HepG2 (cell line): Measurements from ENCODE around the gene PSPH. TPM values are rescaled to one million over a fixed set of nuclear protein-coding genes. Genes with fewer than 3 reads are reported as not detected.
A peak's percentile ranks its signal among the peaks of the same experiment; 100 is the strongest.

Experiments
- CCDC6 ChIP-seq: sonication (generic); formaldehyde crosslinking; IDR thresholded peaks from 2 replicates; pipeline ENCODE4 v1.8.1; 2022; ENCODE audit warnings: mild to moderate bottlenecking, missing genetic modification reagents, moderate library complexity
- ELF3 ChIP-seq: IDR thresholded peaks from 2 replicates; pipeline ENCODE4 v1.6.1; 2016; ENCODE audit warnings: missing genetic modification reagents, missing compliant biosample characterization
- FOXK1 ChIP-seq: sonication (generic); formaldehyde crosslinking; IDR thresholded peaks from 2 replicates; pipeline ENCODE4 v1.4.0; 2020; ENCODE audit warnings: low read depth, missing genetic modification reagents, borderline replicate concordance
- HNF4A ChIP-seq: sonication (generic); formaldehyde crosslinking; IDR thresholded peaks from 2 replicates; pipeline ENCODE4 v1.4.0; 2020; ENCODE audit warnings: missing genetic modification reagents
- IRX3 ChIP-seq: sonication (generic); formaldehyde crosslinking; IDR thresholded peaks from 2 replicates; pipeline ENCODE4 v1.8.1; 2023; ENCODE audit warnings: mild to moderate bottlenecking, low read depth, missing genetic modification reagents, borderline replicate concordance
- MIXL1 ChIP-seq: IDR thresholded peaks from 2 replicates; pipeline ENCODE4 v1.6.1; 2016
- PHF20 ChIP-seq: sonication (generic); formaldehyde crosslinking; IDR thresholded peaks from 2 replicates; pipeline ENCODE4 v1.5.0; 2020; ENCODE audit warnings: mild to moderate bottlenecking, missing genetic modification reagents
- POGZ ChIP-seq: sonication (generic); formaldehyde crosslinking; IDR thresholded peaks from 2 replicates; pipeline ENCODE4 v1.4.0; 2020; ENCODE audit warnings: mild to moderate bottlenecking, missing genetic modification reagents
- SNAI1 ChIP-seq: sonication (generic); formaldehyde crosslinking; IDR thresholded peaks from 2 replicates; pipeline ENCODE4 v1.5.0; 2020; ENCODE audit warnings: mild to moderate bottlenecking, missing genetic modification reagents, borderline replicate concordance
- SNAPC2 ChIP-seq: sonication (generic); formaldehyde crosslinking; IDR thresholded peaks from 2 replicates; pipeline ENCODE4 v1.8.1; 2022; ENCODE audit warnings: mild to moderate bottlenecking, missing genetic modification reagents
- TAF15 ChIP-seq: fragments of 200-400 bp; formaldehyde crosslinking; IDR thresholded peaks from one replicate; pipeline ENCODE4 v1.6.1; 2018; ENCODE audit warnings: mild to moderate bottlenecking, low read depth, low read length; ENCODE audit not compliant: poor library complexity, severe bottlenecking
- TSC22D2 ChIP-seq: sonication (generic); formaldehyde crosslinking; IDR thresholded peaks from 2 replicates; pipeline ENCODE4 v1.5.1; 2020; ENCODE audit warnings: missing genetic modification reagents, mild to moderate bottlenecking, borderline replicate concordance
- ZMYM3 ChIP-seq: sonication (generic); formaldehyde crosslinking; IDR thresholded peaks from 2 replicates; pipeline ENCODE4 v1.5.1; 2020; ENCODE audit warnings: mild to moderate bottlenecking, missing genetic modification reagents
- ZNF264 ChIP-seq: sonication (generic); formaldehyde crosslinking; IDR thresholded peaks from 2 replicates; pipeline ENCODE4 v1.4.0; 2020; ENCODE audit warnings: missing genetic modification reagents
- ZNF367 ChIP-seq: sonication (generic); formaldehyde crosslinking; IDR thresholded peaks from 2 replicates; pipeline ENCODE4 v1.4.0; 2020; ENCODE audit warnings: missing genetic modification reagents, borderline replicate concordance
- ZNF605 ChIP-seq: sonication (generic); formaldehyde crosslinking; IDR thresholded peaks from 2 replicates; pipeline ENCODE4 v1.8.0; 2022; ENCODE audit warnings: mild to moderate bottlenecking, missing genetic modification reagents
- polyA plus RNA-seq, 8 experiments: library from polyadenylated mRNA; depleted of rRNA in 3 of 8; stranded (reverse) in 7 of 8; unstranded in 1 of 8; fragments of >200 nt; fragmentation: Illumina TruSeq in 4 of 8; extraction: Trizol in 4 of 8; gene quantifications; 2 replicates each; pipeline versions ENCODE4 v1.2.1 to v1.2.3, GENCODE V29; 2011 to 2016; ENCODE audit warnings: low read depth in 4 of 8, missing spikeins in 1 of 8, mixed read lengths in 1 of 8; ENCODE audit not compliant: insufficient read depth in 1 of 8
- total RNA-seq, 5 experiments: library from RNA; depleted of rRNA; stranded (reverse); fragments of >200 nt; fragmentation: Illumina TruSeq; extraction: Trizol; gene quantifications; 2 replicates each; pipeline ENCODE4 v1.2.3, GENCODE V29; 2016; ENCODE audit warnings: low read depth in 1 of 5
- TF ChIP-seq, protein P1 (sequence below): sonication (generic); formaldehyde crosslinking; IDR thresholded peaks from 2 replicates; pipeline ENCODE4 v1.4.0; 2020; ENCODE audit warnings: mild to moderate bottlenecking, low read depth, missing genetic modification reagents
- TF ChIP-seq, protein P2 (sequence below): sonication (generic); formaldehyde crosslinking; IDR thresholded peaks from 2 replicates; pipeline ENCODE4 v1.4.0; 2020; ENCODE audit warnings: mild to moderate bottlenecking, missing genetic modification reagents
- TF ChIP-seq, protein P3 (sequence below): sonication (generic); formaldehyde crosslinking; IDR thresholded peaks from 2 replicates; pipeline ENCODE4 v1.5.0; 2020; ENCODE audit warnings: missing genetic modification reagents
- TF ChIP-seq, protein P4 (sequence below): IDR thresholded peaks from 2 replicates; pipeline ENCODE4 v1.6.1; 2016; ENCODE audit warnings: missing compliant biosample characterization, missing genetic modification reagents, borderline replicate concordance
- TF ChIP-seq, protein P5 (sequence below): sonication (generic); formaldehyde crosslinking; IDR thresholded peaks from 2 replicates; pipeline ENCODE4 v1.9.0; 2021; ENCODE audit warnings: missing genetic modification reagents, mild to moderate bottlenecking, borderline replicate concordance

PSPH gene
- total and polyA plus RNA-seq, 2 of the 13 experiments (the other 11 are each of a cell fraction or from before 2014, with no cell fraction given) = 85.5 to 124 TPM

DNA sequence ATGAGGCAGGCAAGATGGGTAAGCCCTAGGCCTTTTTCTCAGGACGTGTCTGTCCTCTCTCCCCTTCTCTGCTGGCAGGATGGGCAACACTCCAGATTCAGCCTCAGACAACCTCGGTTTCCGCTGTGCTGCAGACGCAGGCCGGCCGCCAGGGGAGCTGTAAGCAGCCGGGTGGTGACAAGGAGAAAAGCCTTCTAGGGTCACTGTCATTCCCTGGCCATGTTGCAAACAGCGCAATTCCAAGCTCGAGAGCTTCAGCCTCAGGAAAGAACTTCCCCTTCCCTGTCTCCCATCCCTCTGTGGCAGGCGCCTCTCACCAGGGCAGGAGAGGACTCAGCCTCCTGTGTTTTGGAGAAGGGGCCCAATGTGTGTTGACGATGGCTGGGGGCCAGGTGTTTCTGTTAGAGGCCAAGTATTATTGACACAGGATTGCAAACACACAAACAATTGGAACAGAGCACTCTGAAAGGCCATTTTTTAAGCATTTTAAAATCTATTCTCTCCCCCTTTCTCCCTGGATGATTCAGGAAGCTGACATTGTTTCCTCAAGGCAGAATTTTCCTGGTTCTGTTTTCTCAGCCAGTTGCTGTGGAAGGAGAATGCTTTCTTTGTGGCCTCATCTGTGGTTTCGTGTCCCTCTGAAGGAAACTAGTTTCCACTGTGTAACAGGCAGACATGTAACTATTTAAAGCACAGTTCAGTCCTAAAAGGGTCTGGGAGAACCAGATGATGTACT, 28.4 kb upstream of the PSPH start (continued):
- TF ChIP-seq FOXK1 (CRISPR knock-in tag) = no peak
- TF ChIP-seq, protein P1, sequence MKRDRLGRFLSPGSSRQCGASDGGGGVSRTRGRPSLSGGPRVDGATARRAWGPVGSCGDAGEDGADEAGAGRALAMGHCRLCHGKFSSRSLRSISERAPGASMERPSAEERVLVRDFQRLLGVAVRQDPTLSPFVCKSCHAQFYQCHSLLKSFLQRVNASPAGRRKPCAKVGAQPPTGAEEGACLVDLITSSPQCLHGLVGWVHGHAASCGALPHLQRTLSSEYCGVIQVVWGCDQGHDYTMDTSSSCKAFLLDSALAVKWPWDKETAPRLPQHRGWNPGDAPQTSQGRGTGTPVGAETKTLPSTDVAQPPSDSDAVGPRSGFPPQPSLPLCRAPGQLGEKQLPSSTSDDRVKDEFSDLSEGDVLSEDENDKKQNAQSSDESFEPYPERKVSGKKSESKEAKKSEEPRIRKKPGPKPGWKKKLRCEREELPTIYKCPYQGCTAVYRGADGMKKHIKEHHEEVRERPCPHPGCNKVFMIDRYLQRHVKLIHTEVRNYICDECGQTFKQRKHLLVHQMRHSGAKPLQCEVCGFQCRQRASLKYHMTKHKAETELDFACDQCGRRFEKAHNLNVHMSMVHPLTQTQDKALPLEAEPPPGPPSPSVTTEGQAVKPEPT (CRISPR knock-in tag) = no peak
- TF ChIP-seq CCDC6 = 0 out of 2 replicates have a peak, but pooled peaks have one; percentile 45
- no peak for TF ChIP-seq TAF15
- TF ChIP-seq ZMYM3 (CRISPR knock-in tag) = no peak
- peak; percentile 16; the same call in 1 of the 2 replicates for TF ChIP-seq POGZ (CRISPR knock-in tag)
- TF ChIP-seq ZNF367 = no peak
- TF ChIP-seq, protein P2, sequence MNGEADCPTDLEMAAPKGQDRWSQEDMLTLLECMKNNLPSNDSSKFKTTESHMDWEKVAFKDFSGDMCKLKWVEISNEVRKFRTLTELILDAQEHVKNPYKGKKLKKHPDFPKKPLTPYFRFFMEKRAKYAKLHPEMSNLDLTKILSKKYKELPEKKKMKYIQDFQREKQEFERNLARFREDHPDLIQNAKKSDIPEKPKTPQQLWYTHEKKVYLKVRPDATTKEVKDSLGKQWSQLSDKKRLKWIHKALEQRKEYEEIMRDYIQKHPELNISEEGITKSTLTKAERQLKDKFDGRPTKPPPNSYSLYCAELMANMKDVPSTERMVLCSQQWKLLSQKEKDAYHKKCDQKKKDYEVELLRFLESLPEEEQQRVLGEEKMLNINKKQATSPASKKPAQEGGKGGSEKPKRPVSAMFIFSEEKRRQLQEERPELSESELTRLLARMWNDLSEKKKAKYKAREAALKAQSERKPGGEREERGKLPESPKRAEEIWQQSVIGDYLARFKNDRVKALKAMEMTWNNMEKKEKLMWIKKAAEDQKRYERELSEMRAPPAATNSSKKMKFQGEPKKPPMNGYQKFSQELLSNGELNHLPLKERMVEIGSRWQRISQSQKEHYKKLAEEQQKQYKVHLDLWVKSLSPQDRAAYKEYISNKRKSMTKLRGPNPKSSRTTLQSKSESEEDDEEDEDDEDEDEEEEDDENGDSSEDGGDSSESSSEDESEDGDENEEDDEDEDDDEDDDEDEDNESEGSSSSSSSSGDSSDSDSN (CRISPR knock-in tag) = peak; percentile 33; the same call in 1 of the 2 replicates
- no peak; the same call in 1 of the 2 replicates for TF ChIP-seq ELF3 (CRISPR knock-in tag)
- no peak for TF ChIP-seq ZNF605 (CRISPR knock-in tag)
- TF ChIP-seq, protein P3, sequence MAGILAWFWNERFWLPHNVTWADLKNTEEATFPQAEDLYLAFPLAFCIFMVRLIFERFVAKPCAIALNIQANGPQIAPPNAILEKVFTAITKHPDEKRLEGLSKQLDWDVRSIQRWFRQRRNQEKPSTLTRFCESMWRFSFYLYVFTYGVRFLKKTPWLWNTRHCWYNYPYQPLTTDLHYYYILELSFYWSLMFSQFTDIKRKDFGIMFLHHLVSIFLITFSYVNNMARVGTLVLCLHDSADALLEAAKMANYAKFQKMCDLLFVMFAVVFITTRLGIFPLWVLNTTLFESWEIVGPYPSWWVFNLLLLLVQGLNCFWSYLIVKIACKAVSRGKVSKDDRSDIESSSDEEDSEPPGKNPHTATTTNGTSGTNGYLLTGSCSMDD (CRISPR knock-in tag) = no peak
- no peak for TF ChIP-seq SNAI1 (CRISPR knock-in tag)
- TF ChIP-seq PHF20 (CRISPR knock-in tag) = no peak
- no peak for TF ChIP-seq HNF4A
- TF ChIP-seq MIXL1 (CRISPR knock-in tag) = no peak
- no peak for TF ChIP-seq IRX3 (CRISPR knock-in tag)
- no peak for TF ChIP-seq ZNF264 (CRISPR knock-in tag)
- 0 out of 2 replicates have a peak, but pooled peaks have one; percentile 47 for TF ChIP-seq SNAPC2 (CRISPR knock-in tag)
- no peak for TF ChIP-seq TSC22D2 (CRISPR knock-in tag)
- TF ChIP-seq, protein P4, sequence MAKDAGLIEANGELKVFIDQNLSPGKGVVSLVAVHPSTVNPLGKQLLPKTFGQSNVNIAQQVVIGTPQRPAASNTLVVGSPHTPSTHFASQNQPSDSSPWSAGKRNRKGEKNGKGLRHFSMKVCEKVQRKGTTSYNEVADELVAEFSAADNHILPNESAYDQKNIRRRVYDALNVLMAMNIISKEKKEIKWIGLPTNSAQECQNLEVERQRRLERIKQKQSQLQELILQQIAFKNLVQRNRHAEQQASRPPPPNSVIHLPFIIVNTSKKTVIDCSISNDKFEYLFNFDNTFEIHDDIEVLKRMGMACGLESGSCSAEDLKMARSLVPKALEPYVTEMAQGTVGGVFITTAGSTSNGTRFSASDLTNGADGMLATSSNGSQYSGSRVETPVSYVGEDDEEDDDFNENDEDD (CRISPR knock-in tag) = no peak
- TF ChIP-seq, protein P5, sequence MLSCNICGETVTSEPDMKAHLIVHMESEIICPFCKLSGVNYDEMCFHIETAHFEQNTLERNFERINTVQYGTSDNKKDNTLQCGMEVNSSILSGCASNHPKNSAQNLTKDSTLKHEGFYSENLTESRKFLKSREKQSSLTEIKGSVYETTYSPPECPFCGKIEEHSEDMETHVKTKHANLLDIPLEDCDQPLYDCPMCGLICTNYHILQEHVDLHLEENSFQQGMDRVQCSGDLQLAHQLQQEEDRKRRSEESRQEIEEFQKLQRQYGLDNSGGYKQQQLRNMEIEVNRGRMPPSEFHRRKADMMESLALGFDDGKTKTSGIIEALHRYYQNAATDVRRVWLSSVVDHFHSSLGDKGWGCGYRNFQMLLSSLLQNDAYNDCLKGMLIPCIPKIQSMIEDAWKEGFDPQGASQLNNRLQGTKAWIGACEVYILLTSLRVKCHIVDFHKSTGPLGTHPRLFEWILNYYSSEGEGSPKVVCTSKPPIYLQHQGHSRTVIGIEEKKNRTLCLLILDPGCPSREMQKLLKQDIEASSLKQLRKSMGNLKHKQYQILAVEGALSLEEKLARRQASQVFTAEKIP (CRISPR knock-in tag) = no peak
